ENCODE results near the gene DCTN2. TPM values are rescaled to one million over a fixed set of nuclear protein-coding genes. Genes with fewer than 3 reads are reported as not detected.

Gene DCTN2
- total RNA-seq, 2 experiments from 2014 or later = 68.4 to 97.2 TPM

DNA sequence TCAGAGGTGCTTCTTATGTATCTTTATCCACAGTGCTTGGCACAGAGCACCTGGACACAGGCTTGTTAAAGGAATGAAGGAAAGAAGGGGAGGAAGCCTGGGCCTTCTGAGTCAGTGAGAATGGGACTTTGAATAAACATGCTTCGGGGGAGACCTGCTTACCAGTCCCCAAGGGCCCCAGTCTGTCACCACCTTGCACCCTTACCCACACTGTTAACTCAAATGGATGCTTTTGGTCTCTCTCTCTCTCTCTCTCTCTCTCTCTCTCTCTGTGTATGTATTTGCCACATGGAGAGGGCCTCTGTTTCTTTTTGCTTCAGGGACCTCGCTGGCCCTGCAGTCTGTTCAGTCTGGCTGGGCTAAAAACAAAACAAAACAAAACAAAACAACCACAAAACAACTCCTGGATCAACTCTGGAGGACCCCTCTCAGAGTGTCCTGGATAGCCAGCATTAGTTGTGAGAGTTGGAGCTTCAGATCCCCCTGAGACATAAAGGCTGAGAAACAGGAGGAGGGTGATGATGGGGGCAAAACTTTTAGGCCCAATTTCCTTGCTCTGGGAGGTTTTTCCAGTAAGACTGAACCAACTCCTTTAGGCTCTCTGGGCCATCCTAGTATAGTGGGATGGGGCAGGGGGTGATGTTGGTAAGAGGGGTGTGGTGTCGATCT is 4.8 kb upstream of the DCTN2 start:
- H3K9me3 ChIP-seq (ENCODE audit: low read length) = no peaks in the 10 kb centered on the region
- H3K4me2 ChIP-seq (ENCODE audit: low read length) = no peak overlapping the region
- H3K79me2 ChIP-seq (ENCODE audit: insufficient read depth, low read depth, low read length) = peaks cover 2% of the 10 kb centered on the region; the same call in 1 of the 2 replicates
- POLR2A ChIA-PET = interaction anchor here (0.6 to 0.7 kb wide), 2 partner anchors 15 to 31 kb away, joined by 3 to 6 read pairs; no protein-coding TSS in a partner anchor
- no peaks in the 10 kb centered on the region for H3K9me2 ChIP-seq (ENCODE audit: insufficient read depth, low read length)
- intact Hi-C loops (cut with micrococcal nuclease; ENCODE audit: unreplicated experiment) = no loop called here
- peaks cover 6% of the 10 kb centered on the region for H3K4me1 ChIP-seq (ENCODE audit: insufficient read depth, low read length, poor library complexity, severe bottlenecking)
- no peak for DNase-seq (ENCODE audit: low spot score)
- no peak overlapping the region for H2AFZ ChIP-seq (ENCODE audit: low read length)
- no TSS peak for BruUV-seq (replicated peaks)
- H4K20me1 ChIP-seq (ENCODE audit: insufficient read depth, low read length) = no peaks in the 10 kb centered on the region
- no peak overlapping the region for H3K27ac ChIP-seq (ENCODE audit: low read depth, low read length, poor library complexity, severe bottlenecking)
- H3K36me3 ChIP-seq (ENCODE audit: insufficient read depth, low read length) = no peaks in the 10 kb centered on the region
- H3K4me3 ChIP-seq (ENCODE audit: low read depth, low read length, poor library complexity, severe bottlenecking) = no peak overlapping the region
- CTCF ChIA-PET (ENCODE audit: unreplicated experiment) = no interaction called here
- TF ChIP-seq EZH2phosphoT487 (IDR thresholded peaks at IDR 0.05; ENCODE audit: borderline replicate concordance, low read depth, low read length) = no peak
- TF ChIP-seq, protein P1, sequence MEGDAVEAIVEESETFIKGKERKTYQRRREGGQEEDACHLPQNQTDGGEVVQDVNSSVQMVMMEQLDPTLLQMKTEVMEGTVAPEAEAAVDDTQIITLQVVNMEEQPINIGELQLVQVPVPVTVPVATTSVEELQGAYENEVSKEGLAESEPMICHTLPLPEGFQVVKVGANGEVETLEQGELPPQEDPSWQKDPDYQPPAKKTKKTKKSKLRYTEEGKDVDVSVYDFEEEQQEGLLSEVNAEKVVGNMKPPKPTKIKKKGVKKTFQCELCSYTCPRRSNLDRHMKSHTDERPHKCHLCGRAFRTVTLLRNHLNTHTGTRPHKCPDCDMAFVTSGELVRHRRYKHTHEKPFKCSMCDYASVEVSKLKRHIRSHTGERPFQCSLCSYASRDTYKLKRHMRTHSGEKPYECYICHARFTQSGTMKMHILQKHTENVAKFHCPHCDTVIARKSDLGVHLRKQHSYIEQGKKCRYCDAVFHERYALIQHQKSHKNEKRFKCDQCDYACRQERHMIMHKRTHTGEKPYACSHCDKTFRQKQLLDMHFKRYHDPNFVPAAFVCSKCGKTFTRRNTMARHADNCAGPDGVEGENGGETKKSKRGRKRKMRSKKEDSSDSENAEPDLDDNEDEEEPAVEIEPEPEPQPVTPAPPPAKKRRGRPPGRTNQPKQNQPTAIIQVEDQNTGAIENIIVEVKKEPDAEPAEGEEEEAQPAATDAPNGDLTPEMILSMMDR (conservative IDR thresholded peaks at IDR 0.05; ENCODE audit: low read length) = no peak

DNA sequence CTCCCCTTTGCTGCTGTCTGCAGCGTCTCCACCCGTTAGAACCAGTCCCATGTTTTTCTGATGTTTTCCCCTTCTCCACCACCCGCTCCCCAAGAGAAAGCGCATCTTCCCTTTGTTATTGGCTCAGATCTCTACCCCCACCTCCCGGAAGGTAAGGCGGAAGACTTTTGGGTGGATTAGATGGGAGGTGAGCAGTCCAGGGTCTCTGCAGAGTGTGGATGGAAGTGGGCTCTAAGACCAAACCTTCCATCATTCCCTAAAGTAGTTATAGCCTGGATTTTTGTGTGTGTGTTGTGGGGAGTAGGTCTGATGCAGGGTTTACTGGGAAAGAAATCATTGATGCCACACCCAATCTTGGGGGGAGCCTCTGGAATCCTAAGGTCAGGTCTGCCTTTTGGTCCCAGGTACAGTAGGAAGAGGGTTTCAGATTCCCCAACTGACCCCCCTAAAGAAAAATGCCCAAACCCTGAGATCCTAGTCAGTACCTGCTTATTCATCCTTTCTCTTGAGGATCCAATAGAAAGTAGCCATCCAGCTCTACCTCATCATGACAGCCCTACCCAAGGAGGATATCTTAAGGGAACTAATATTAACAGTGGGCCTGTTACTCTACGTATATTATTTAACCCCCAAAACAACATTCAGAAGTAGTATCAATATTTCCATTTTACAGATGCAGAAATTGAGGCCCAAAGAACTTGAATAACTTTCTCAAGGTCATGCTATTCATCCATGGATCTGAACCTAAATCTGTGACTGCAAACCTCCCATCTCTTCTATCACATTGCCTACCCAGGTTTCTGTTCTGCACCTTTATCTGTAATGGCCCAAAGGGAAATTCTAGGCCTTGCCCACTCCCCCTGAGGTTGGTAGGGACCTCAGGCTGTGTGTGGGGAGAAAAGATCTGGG is 3.9 kb upstream of the DCTN2 start:
- POLR2A ChIA-PET = no interaction called here
- CTCF ChIA-PET (ENCODE audit: unreplicated experiment) = no interaction called here
- H3K27ac ChIP-seq (ENCODE audit: low read depth, low read length, poor library complexity, severe bottlenecking) = no peak overlapping the region
- no peaks in the 10 kb centered on the region for H3K9me3 ChIP-seq (ENCODE audit: low read length)
- no peak overlapping the region for H2AFZ ChIP-seq (ENCODE audit: low read length)
- no peak overlapping the region for H3K4me2 ChIP-seq (ENCODE audit: low read length)
- DNase-seq (ENCODE audit: low spot score) = no peak
- peaks cover 10% of the 10 kb centered on the region for H3K4me1 ChIP-seq (ENCODE audit: insufficient read depth, low read length, poor library complexity, severe bottlenecking)
- no peaks in the 10 kb centered on the region for H3K9me2 ChIP-seq (ENCODE audit: insufficient read depth, low read length)
- peaks cover 9% of the 10 kb centered on the region; the same call in 1 of the 2 replicates for H3K79me2 ChIP-seq (ENCODE audit: insufficient read depth, low read depth, low read length)
- BruUV-seq (replicated peaks) = no TSS peak
- H3K4me3 ChIP-seq (ENCODE audit: low read depth, low read length, poor library complexity, severe bottlenecking) = no peak overlapping the region
- intact Hi-C loops (cut with micrococcal nuclease; ENCODE audit: unreplicated experiment) = no loop called here
- no peaks in the 10 kb centered on the region for H3K36me3 ChIP-seq (ENCODE audit: insufficient read depth, low read length)
- H4K20me1 ChIP-seq (ENCODE audit: insufficient read depth, low read length) = no peaks in the 10 kb centered on the region
- TF ChIP-seq EZH2phosphoT487 (IDR thresholded peaks at IDR 0.05; ENCODE audit: borderline replicate concordance, low read depth, low read length) = no peak
- TF ChIP-seq, protein P1 (conservative IDR thresholded peaks at IDR 0.05; ENCODE audit: low read length) = no peak
